HepG2 (cell line): ENCODE results near the gene YY1. TPM values are rescaled to one million over a fixed set of nuclear protein-coding genes. Genes with fewer than 3 reads are reported as not detected.

Experiments
- ARHGAP35 ChIP-seq: sonication (generic); formaldehyde crosslinking; IDR thresholded peaks from 2 replicates; pipeline ENCODE4 v1.9.0; 2022; ENCODE audit warnings: mild to moderate bottlenecking, inconsistent platforms, moderate library complexity, missing genetic modification reagents, borderline replicate concordance
- ARNT2 ChIP-seq: sonication (generic); formaldehyde crosslinking; IDR thresholded peaks from 2 replicates; pipeline ENCODE4 v1.8.0; 2022; ENCODE audit warnings: mild to moderate bottlenecking, low read depth, missing genetic modification reagents, moderate library complexity
- BCL6 ChIP-seq: IDR thresholded peaks from 2 replicates; pipeline ENCODE4 v1.6.1; 2016; ENCODE audit warnings: missing genetic modification reagents, missing compliant biosample characterization
- BORCS8-MEF2B ChIP-seq: sonication (generic); formaldehyde crosslinking; IDR thresholded peaks from 2 replicates; pipeline ENCODE4 v1.8.0; 2022; ENCODE audit warnings: mild to moderate bottlenecking, missing genetic modification reagents
- BRCA1 ChIP-seq: sonication (generic); formaldehyde crosslinking; IDR thresholded peaks from 2 replicates; pipeline ENCODE4 v1.4.0; 2020; ENCODE audit warnings: missing genetic modification reagents
- CREM ChIP-seq, 2 experiments: sonication (generic) in 1 of 2; formaldehyde crosslinking in 1 of 2; IDR thresholded peaks; 2 replicates each; pipeline versions ENCODE4 v1.4.0 to v1.6.1; 2016 to 2020; ENCODE audit warnings: antibody characterized with exemption in 1 of 2, mild to moderate bottlenecking in 1 of 2, missing genetic modification reagents in 1 of 2
- EED ChIP-seq: sonication (generic); formaldehyde crosslinking; IDR thresholded peaks from 2 replicates; pipeline ENCODE4 v1.5.0; 2020; ENCODE audit warnings: mild to moderate bottlenecking, missing genetic modification reagents
- EZH2 ChIP-seq: conservative IDR thresholded peaks from 2 replicates; pipeline ENCODE4 v1.6.1; 2012; ENCODE audit warnings: mild to moderate bottlenecking, low read depth, low read length, moderate library complexity
- MIER2 ChIP-seq: IDR thresholded peaks from 2 replicates; pipeline ENCODE4 v1.6.1; 2016; ENCODE audit warnings: missing biosample characterization, missing genetic modification reagents
- MIXL1 ChIP-seq: IDR thresholded peaks from 2 replicates; pipeline ENCODE4 v1.6.1; 2016
- NAIF1 ChIP-seq: sonication (generic); formaldehyde crosslinking; IDR thresholded peaks from 2 replicates; pipeline ENCODE4 v1.5.0; 2020; ENCODE audit warnings: mild to moderate bottlenecking, missing genetic modification reagents, borderline replicate concordance
- NFIB ChIP-seq: sonication (generic); formaldehyde crosslinking; IDR thresholded peaks from 2 replicates; pipeline ENCODE4 v1.9.0; 2021; ENCODE audit warnings: missing genetic modification reagents, mild to moderate bottlenecking, borderline replicate concordance
- NFIC ChIP-seq: IDR thresholded peaks from 2 replicates; pipeline ENCODE4 v1.6.1; 2012; ENCODE audit warnings: mild to moderate bottlenecking, low read length, inconsistent platforms
- PAX8 ChIP-seq: sonication (generic); formaldehyde crosslinking; IDR thresholded peaks from 2 replicates; pipeline ENCODE4 v1.8.0; 2022; ENCODE audit warnings: mild to moderate bottlenecking, missing genetic modification reagents, borderline replicate concordance
- PPARG ChIP-seq: conservative IDR thresholded peaks from 2 replicates; pipeline ENCODE4 v1.6.1; 2016; ENCODE audit warnings: missing biosample characterization, missing genetic modification reagents
- SMARCC2 ChIP-seq: fragments of 450-650 bp; IDR thresholded peaks from 2 replicates; pipeline ENCODE4 v1.6.1; 2017; ENCODE audit warnings: antibody characterized with exemption, mild to moderate bottlenecking
- SNAI1 ChIP-seq: sonication (generic); formaldehyde crosslinking; IDR thresholded peaks from 2 replicates; pipeline ENCODE4 v1.5.0; 2020; ENCODE audit warnings: mild to moderate bottlenecking, missing genetic modification reagents, borderline replicate concordance
- U2AF1 ChIP-seq: fragments of 200-400 bp; formaldehyde crosslinking; optimal IDR thresholded peaks from 2 replicates; pipeline ENCODE3; 2017; ENCODE audit warnings: mild to moderate bottlenecking, low read depth, low read length
- ZIK1 ChIP-seq: sonication (generic); formaldehyde crosslinking; IDR thresholded peaks from 2 replicates; pipeline ENCODE4 v1.5.0; 2020; ENCODE audit warnings: mild to moderate bottlenecking, low read depth, missing genetic modification reagents, borderline replicate concordance
- ZNF432 ChIP-seq: sonication (generic); formaldehyde crosslinking; IDR thresholded peaks from 2 replicates; pipeline ENCODE4 v1.5.0; 2020; ENCODE audit warnings: missing genetic modification reagents, mild to moderate bottlenecking, borderline replicate concordance
- ZNF44 ChIP-seq: sonication (generic); formaldehyde crosslinking; IDR thresholded peaks from 2 replicates; pipeline ENCODE4 v1.5.1; 2020; ENCODE audit warnings: mild to moderate bottlenecking, missing genetic modification reagents
- ZNF546 ChIP-seq: sonication (generic); formaldehyde crosslinking; conservative IDR thresholded peaks from 2 replicates; pipeline ENCODE4 v1.8.1; 2023; ENCODE audit warnings: mild to moderate bottlenecking, missing genetic modification reagents
- ZNF547 ChIP-seq: sonication (generic); formaldehyde crosslinking; IDR thresholded peaks from 2 replicates; pipeline ENCODE4 v1.5.1; 2020; ENCODE audit warnings: mild to moderate bottlenecking, missing genetic modification reagents
- ZNF564 ChIP-seq: sonication (generic); formaldehyde crosslinking; IDR thresholded peaks from 2 replicates; pipeline ENCODE4 v1.8.1; 2023; ENCODE audit warnings: mild to moderate bottlenecking, missing genetic modification reagents
- ZNF629 ChIP-seq: sonication (generic); formaldehyde crosslinking; conservative IDR thresholded peaks from 2 replicates; pipeline ENCODE4 v1.5.0; 2020; ENCODE audit warnings: missing genetic modification reagents
- ZNF670 ChIP-seq: sonication (generic); formaldehyde crosslinking; IDR thresholded peaks from 2 replicates; pipeline ENCODE4 v1.8.0; 2022; ENCODE audit warnings: mild to moderate bottlenecking, missing genetic modification reagents, borderline replicate concordance
- ZNF770 ChIP-seq: sonication (generic); formaldehyde crosslinking; IDR thresholded peaks from 2 replicates; pipeline ENCODE4 v1.5.0; 2020; ENCODE audit warnings: mild to moderate bottlenecking, missing genetic modification reagents
- ZSCAN21 ChIP-seq: sonication (generic); formaldehyde crosslinking; IDR thresholded peaks from 2 replicates; pipeline ENCODE4 v1.8.0; 2022; ENCODE audit warnings: mild to moderate bottlenecking, missing genetic modification reagents, moderate library complexity, borderline replicate concordance
- ZSCAN31 ChIP-seq: sonication (generic); formaldehyde crosslinking; IDR thresholded peaks from 2 replicates; pipeline ENCODE4 v1.5.0; 2020; ENCODE audit warnings: low read depth, mild to moderate bottlenecking, missing genetic modification reagents
- ZZZ3 ChIP-seq: sonication (generic); formaldehyde crosslinking; IDR thresholded peaks from 2 replicates; pipeline ENCODE4 v1.4.0; 2020; ENCODE audit warnings: missing genetic modification reagents, mild to moderate bottlenecking, borderline replicate concordance
- polyA plus RNA-seq, 8 experiments: library from polyadenylated mRNA; depleted of rRNA in 3 of 8; stranded (reverse) in 7 of 8; unstranded in 1 of 8; fragments of >200 nt; fragmentation: Illumina TruSeq in 4 of 8; extraction: Trizol in 4 of 8; gene quantifications; 2 replicates each; pipeline versions ENCODE4 v1.2.1 to v1.2.3, GENCODE V29; 2011 to 2016; ENCODE audit warnings: low read depth in 4 of 8, missing spikeins in 1 of 8, mixed read lengths in 1 of 8; ENCODE audit not compliant: insufficient read depth in 1 of 8
- total RNA-seq, 5 experiments: library from RNA; depleted of rRNA; stranded (reverse); fragments of >200 nt; fragmentation: Illumina TruSeq; extraction: Trizol; gene quantifications; 2 replicates each; pipeline ENCODE4 v1.2.3, GENCODE V29; 2016; ENCODE audit warnings: low read depth in 1 of 5

Gene YY1
- total and polyA plus RNA-seq, 2 of the 13 experiments (the other 11 are each of a cell fraction or from before 2014, with no cell fraction given): 29.4 to 68.1 TPM

- TF ChIP-seq ZSCAN21 (CRISPR knock-in tag): no peak; the same call in 1 of the 2 replicates
- TF ChIP-seq ZNF432: no peak
- no peak for TF ChIP-seq ZNF670 (CRISPR knock-in tag)
- no peak for TF ChIP-seq ZIK1 (CRISPR knock-in tag)
- no peak for TF ChIP-seq SMARCC2
- TF ChIP-seq EZH2: no peak
- no peak for TF ChIP-seq MIER2 (CRISPR knock-in tag)
- no peak for TF ChIP-seq ZNF547 (CRISPR knock-in tag)
- TF ChIP-seq ZSCAN31 (CRISPR knock-in tag): peak; percentile 7; the same call in 1 of the 2 replicates
- no peak for TF ChIP-seq NFIC
- no peak for TF ChIP-seq CREM (IDR thresholded peaks at IDR 0.05)
- no peak for TF ChIP-seq CREM (CRISPR knock-in tag; IDR thresholded peaks at IDR 0.05)
- no peak for TF ChIP-seq BCL6
- no peak for TF ChIP-seq ZNF629 (CRISPR knock-in tag)
- no peak for TF ChIP-seq ZZZ3
- peak; percentile 49; the same call in 1 of the 2 replicates for TF ChIP-seq ZNF770
- TF ChIP-seq MIXL1 (CRISPR knock-in tag): no peak
- 0 out of 2 replicates have a peak, but pooled peaks have one; percentile 14 for TF ChIP-seq PAX8 (CRISPR knock-in tag)
- no peak for TF ChIP-seq NFIB
- no peak for TF ChIP-seq NAIF1 (CRISPR knock-in tag)
- TF ChIP-seq ARHGAP35 (CRISPR knock-in tag): 0 out of 2 replicates have a peak, but pooled peaks have one; percentile 0
- no peak for TF ChIP-seq ZNF44 (CRISPR knock-in tag)
- TF ChIP-seq EED (CRISPR knock-in tag): no peak
- no peak for TF ChIP-seq ARNT2 (CRISPR knock-in tag)
- TF ChIP-seq U2AF1: no peak
- 0 out of 2 replicates have a peak, but pooled peaks have one; percentile 5 for TF ChIP-seq SNAI1 (CRISPR knock-in tag)
- no peak for TF ChIP-seq ZNF564 (CRISPR knock-in tag)
- TF ChIP-seq PPARG (CRISPR knock-in tag): no peak
- no peak for TF ChIP-seq BRCA1
- TF ChIP-seq BORCS8-MEF2B: 0 out of 2 replicates have a peak, but pooled peaks have one; percentile 17
- no peak for TF ChIP-seq ZNF546
These were observed 45.3 kb upstream of the YY1 start (continued) for GRCh38 chr14:100193417-100194357.
